HL-60/S4 (cell line): ENCODE measurements around the gene AURKA.
"Not testable (repeated sequence)": the region's sequence is repeated elsewhere in the genome, so short reads cannot be mapped to it uniquely, and the experiment has no call there.

Experiments
- in situ Hi-C: fragments of 300-500 bp; cut with MboI; formaldehyde crosslinking; loops from 2 replicates; pipeline ENCODE4 v1.14.3; 2022; ENCODE audit warnings: low sequenced_read_pairs

Gene AURKA

GRCh38 chr20:56360133-56360907 is 31.7 kb downstream of the AURKA start:
- in situ Hi-C loops, result no loop called here

- in situ Hi-C loops, result no loop called here
Measured at GRCh38 chr20:56359212-56360132, 32.5 kb downstream of the AURKA start.

GRCh38 chr20:56358600-56359211 is 33.3 kb downstream of the AURKA start, which contains the start of gene FAM210B:
FAM210B (plus strand) TSS chr20:56358974; CDS start chr20:56359006, 32 bp downstream.
- in situ Hi-C loops, result no loop called here

- in situ Hi-C loops, result no loop called here
Measured at GRCh38 chr20:56358070-56358469, 33.9 kb downstream of the AURKA start.

- in situ Hi-C loops, result no loop called here
Measured at GRCh38 chr20:56353356-56353755, 38.7 kb downstream of the AURKA start.

GRCh38 chr20:56352345-56353055 is 39.5 kb downstream of the AURKA start:
- in situ Hi-C loops, result no loop called here

GRCh38 chr20:56350842-56351241 is 41.2 kb downstream of the AURKA start:
- in situ Hi-C loops, result no loop called here

- in situ Hi-C loops, result no loop called here
Measured at GRCh38 chr20:56348746-56349145, 43.3 kb downstream of the AURKA start.

- in situ Hi-C loops, result no loop called here
Measured at GRCh38 chr20:56348305-56348693, 43.7 kb downstream of the AURKA start.

GRCh38 chr20:56347628-56348304 is 44.2 kb downstream of the AURKA start:
- in situ Hi-C loops, result no loop called here

- in situ Hi-C loops, result no loop called here
Measured at GRCh38 chr20:56345911-56346310, 46.1 kb downstream of the AURKA start.

GRCh38 chr20:56343861-56344381 is 48.1 kb downstream of the AURKA start:
- in situ Hi-C loops, result no loop called here

- in situ Hi-C loops, result no loop called here
Measured at GRCh38 chr20:56342783-56343182, 49.2 kb downstream of the AURKA start.

GRCh38 chr20:56336709-56337108 is 55.3 kb downstream of the AURKA start:
- in situ Hi-C loops, result not testable (repeated sequence)

- in situ Hi-C loops, result no loop called here
Measured at GRCh38 chr20:56328861-56329260, 63.2 kb downstream of the AURKA start.

- in situ Hi-C loops, result no loop called here
Measured at GRCh38 chr20:56324806-56325205, 67.2 kb downstream of the AURKA start.

- in situ Hi-C loops, result no loop called here
Measured at GRCh38 chr20:56323656-56324055, 68.4 kb downstream of the AURKA start.

GRCh38 chr20:56323206-56323605 is 68.8 kb downstream of the AURKA start:
- in situ Hi-C loops, result no loop called here

- in situ Hi-C loops, result no loop called here
Measured at GRCh38 chr20:56322681-56323080, 69.3 kb downstream of the AURKA start.
